Endothelial cell of umbilical vein (primary cell): Measurements from ENCODE around the gene GSC2. TPM values are rescaled to one million over a fixed set of nuclear protein-coding genes. Genes with fewer than 3 reads are reported as not detected.

Experiments
- BruUV-seq: library from RNA; stranded (reverse); fragments of 400-500 nt; replicated peaks from 2 replicates; lab custom pipeline; 2021; lab: Mats Ljungman, UMichigan
- CTCF ChIA-PET: fragments of 300-600, 350-600 bp; sonication (Branson Sonifier 250); formaldehyde crosslinking; loops from one replicate; lab custom pipeline; 2021; ENCODE audit warnings: antibody characterized with exemption, inconsistent platforms; lab: Charles Lee
- POLR2A ChIA-PET: fragments of 300-600, 350-600 bp; sonication (Branson Sonifier 250); formaldehyde crosslinking; loops from one replicate; lab custom pipeline; 2021; ENCODE audit warnings: antibody characterized with exemption, inconsistent platforms; lab: Charles Lee
- DNase-seq: peaks from one replicate; pipeline ENCODE4 v3.0.0-alpha.2; 2011; ENCODE audit warnings: low read depth, low spot score
- FAIRE-seq: peaks from 2 replicates; lab custom pipeline; 2011; peaks lifted over from hg19 to GRCh38; lab: Jason Lieb, UNC
- H2AFZ ChIP-seq: 2 replicates; pipeline ENCODE4 v1.6.0; 2012; ENCODE audit warnings: low read depth, low read length, control low read depth, inconsistent platforms
- H3K27ac ChIP-seq: 2 replicates; pipeline ENCODE4 v1.5.1; 2011; ENCODE audit warnings: low read depth, mild to moderate bottlenecking, control low read depth, low read length, moderate library complexity; ENCODE audit not compliant: insufficient read depth
- H3K27me3 ChIP-seq, 2 experiments: 2 replicates each; pipeline versions ENCODE4 v1.6.0 to v1.6.1; 2011; ENCODE audit warnings: low read length in 2 of 2, mixed read lengths in 1 of 2; ENCODE audit not compliant: control insufficient read depth in 2 of 2, insufficient read depth in 2 of 2
- H3K36me3 ChIP-seq, 2 experiments: 2 replicates in 1 of 2; 3 replicates in 1 of 2; pipeline ENCODE4 v1.5.1; 2011; ENCODE audit warnings: low read length in 2 of 2, mild to moderate bottlenecking in 1 of 2, moderate library complexity in 1 of 2; ENCODE audit not compliant: control insufficient read depth in 2 of 2, insufficient read depth in 2 of 2; ENCODE audit errors: extremely low read depth in 1 of 2
- H3K4me1 ChIP-seq: 3 replicates; pipeline ENCODE4 v1.5.1; 2011; ENCODE audit warnings: mild to moderate bottlenecking, low read length; ENCODE audit not compliant: control insufficient read depth, insufficient read depth; ENCODE audit errors: extremely low read depth
- H3K4me2 ChIP-seq: 2 replicates; pipeline ENCODE4 v1.6.1; 2011; ENCODE audit warnings: low read length, control low read depth, mixed read lengths; ENCODE audit not compliant: insufficient read depth
- H3K4me3 ChIP-seq, 3 experiments: fragments of 200-600 bp in 1 of 3; sonication (generic), shearing (Covaris generic) in 1 of 3; replicated peaks in 1 of 3; 2 replicates each; pipeline ENCODE4 v1.5.1; 2011 to 2016; ENCODE audit warnings: control low read depth in 3 of 3, low read length in 3 of 3, mild to moderate bottlenecking in 2 of 3, inconsistent platforms in 1 of 3, low read depth in 1 of 3, moderate library complexity in 1 of 3; ENCODE audit not compliant: insufficient read depth in 1 of 3
- H3K79me2 ChIP-seq: 2 replicates; pipeline ENCODE4 v1.6.0; 2012; ENCODE audit warnings: low read length, inconsistent platforms; ENCODE audit not compliant: control insufficient read depth, insufficient read depth
- H3K9ac ChIP-seq: replicated peaks from 2 replicates; pipeline ENCODE3; 2011; ENCODE audit warnings: low read length, control low read depth; ENCODE audit not compliant: insufficient read depth; ENCODE audit errors: extremely low read depth
- H3K9me1 ChIP-seq: replicated peaks from 3 replicates; pipeline ENCODE4 v1.6.0; 2011; ENCODE audit warnings: mild to moderate bottlenecking, low read length; ENCODE audit not compliant: control insufficient read depth, insufficient read depth; ENCODE audit errors: extremely low read depth
- H3K9me3 ChIP-seq: replicated peaks from 2 replicates; pipeline ENCODE4 v1.5.1; 2012; ENCODE audit warnings: low read length, inconsistent platforms; ENCODE audit not compliant: control insufficient read depth, insufficient read depth
- H4K20me1 ChIP-seq: replicated peaks from 2 replicates; pipeline ENCODE3; 2011; ENCODE audit warnings: mild to moderate bottlenecking, low read length; ENCODE audit not compliant: control insufficient read depth, insufficient read depth; ENCODE audit errors: extremely low read depth
- CTCF ChIP-seq, 2 donors: IDR thresholded peaks; 1 replicate in 1 of 2; 2 replicates in 1 of 2; pipeline ENCODE4 v1.5.1; 2011; ENCODE audit warnings: low read length in 2 of 2, mild to moderate bottlenecking in 2 of 2, moderate library complexity in 2 of 2, control low read depth in 1 of 2, inconsistent platforms in 1 of 2, low read depth in 1 of 2; ENCODE audit not compliant: insufficient read depth in 1 of 2; ENCODE audit errors: extremely low read depth in 1 of 2
- EZH2 ChIP-seq: IDR thresholded peaks from 2 replicates; pipeline ENCODE4 v1.6.1; 2012; ENCODE audit warnings: borderline replicate concordance, low read depth, mild to moderate bottlenecking, moderate library complexity, low read length, inconsistent platforms; ENCODE audit not compliant: severe bottlenecking
- FOS ChIP-seq: IDR thresholded peaks from 2 replicates; pipeline ENCODE4 v1.6.1; 2011; ENCODE audit warnings: mild to moderate bottlenecking, low read length, moderate library complexity, borderline replicate concordance; ENCODE audit not compliant: insufficient read depth
- GATA2 ChIP-seq: IDR thresholded peaks from 2 replicates; pipeline ENCODE4 v1.7.0; 2011; ENCODE audit warnings: low read depth, mild to moderate bottlenecking, moderate library complexity, mixed read lengths, low read length; ENCODE audit not compliant: insufficient read length, insufficient read depth
- JUN ChIP-seq: IDR thresholded peaks from 2 replicates; pipeline ENCODE4 v1.6.1; 2011; ENCODE audit warnings: borderline replicate concordance, low read depth; ENCODE audit not compliant: insufficient read length, insufficient read depth
- MAX ChIP-seq: IDR thresholded peaks from 2 replicates; pipeline ENCODE4 v1.6.1; 2011; ENCODE audit not compliant: insufficient read depth, insufficient read length
- MYC ChIP-seq: IDR thresholded peaks from one replicate; pipeline ENCODE4 v1.6.1; 2011; ENCODE audit warnings: mild to moderate bottlenecking, low read depth, low read length
- POLR2A ChIP-seq: IDR thresholded peaks from 2 replicates; pipeline ENCODE4 v1.6.1; 2012; ENCODE audit warnings: low read depth, mild to moderate bottlenecking, control low read depth, low read length
- POLR2AphosphoS5 ChIP-seq: IDR thresholded peaks from 2 replicates; pipeline ENCODE4 v1.6.1; 2012; ENCODE audit warnings: low read depth, mild to moderate bottlenecking, control low read depth, low read length, moderate library complexity; ENCODE audit not compliant: insufficient read depth
- dilution Hi-C: fragments of 300-500 bp; cut with MboI; formaldehyde crosslinking; loops from one replicate; pipeline ENCODE4 v1.15.0; 2019; ENCODE audit warnings: low sequenced_read_pairs; ENCODE audit not compliant: extremely low pct_ligation_motif_present
- intact Hi-C: fragments of 100-400 bp; cut with micrococcal nuclease; formaldehyde crosslinking; loops from one replicate; pipeline ENCODE4 v1.10.0; 2022
- polyA plus RNA-seq, 4 experiments: library from polyadenylated mRNA; depleted of rRNA in 3 of 4; stranded (reverse) in 3 of 4; unstranded in 1 of 4; fragments of >200 nt; gene quantifications; 2 replicates each; pipeline versions ENCODE4 v1.2.1 to v1.2.3, GENCODE V29; 2011 to 2012; ENCODE audit warnings: missing spikeins in 1 of 4
- total RNA-seq: library from RNA; stranded (reverse); gene quantifications from 2 replicates; pipeline ENCODE4 v1.2.3, GENCODE V29; 2021

The GSC2 gene
- total and polyA plus RNA-seq, 2 donors (not counting 3 experiments of a cell fraction or from before 2014, with no cell fraction given): not detected

GRCh38 chr22:19134874-19135273, 15.2 kb downstream of the GSC2 start:
- no peak for FAIRE-seq
- ChIA-PET CTCF (interaction anchor here (2.3 kb wide), 1 partner anchor 9 kb away, joined by 9 read pairs; the partner anchor contains the start of gene ESS2), POLR2A (no interaction called here)
- no peaks in the 10 kb centered on the region for H4K20me1 ChIP-seq
- peaks cover 11 to 59% of the 10 kb centered on the region in 2 experiments for H3K36me3 ChIP-seq
- no peak for DNase-seq
- no peaks in the 10 kb centered on the region for H3K4me1 ChIP-seq
- no peak overlapping the region for H3K4me3 ChIP-seq
- intact Hi-C loops: no loop called here
- dilution Hi-C loops: no loop called here
- H3K27me3 ChIP-seq: no peaks in the 10 kb centered on the region
- TF ChIP-seq MAX (no peak), FOS (no peak), MYC (no peak), GATA2 (no peak), EZH2 (no peak), JUN (no peak), CTCF (IDR thresholded peaks at IDR 0.05; ENCODE audit: extremely low read depth in 1 of 2, insufficient read depth in 1 of 2, low read depth in 1 of 2, low read length in 2 of 2) (no peak), POLR2A (no peak), POLR2AphosphoS5 (no peak)
- no TSS peak for BruUV-seq
- H2AFZ ChIP-seq: no peak overlapping the region
- H3K9ac ChIP-seq: no peak overlapping the region
- H3K79me2 ChIP-seq: no peaks in the 10 kb centered on the region
- no peak overlapping the region for H3K27ac ChIP-seq
- no peak overlapping the region for H3K4me2 ChIP-seq
- no peaks in the 10 kb centered on the region for H3K9me3 ChIP-seq
- H3K9me1 ChIP-seq: no peaks in the 10 kb centered on the region
